ENCODE results near the gene MACROD2. TPM values are rescaled to one million over a fixed set of nuclear protein-coding genes. Genes with fewer than 3 reads are reported as not detected.

The MACROD2 gene
- total and polyA plus RNA-seq, 7 donors: 0.20 to 4.8 (median 0.87) TPM

DNA sequence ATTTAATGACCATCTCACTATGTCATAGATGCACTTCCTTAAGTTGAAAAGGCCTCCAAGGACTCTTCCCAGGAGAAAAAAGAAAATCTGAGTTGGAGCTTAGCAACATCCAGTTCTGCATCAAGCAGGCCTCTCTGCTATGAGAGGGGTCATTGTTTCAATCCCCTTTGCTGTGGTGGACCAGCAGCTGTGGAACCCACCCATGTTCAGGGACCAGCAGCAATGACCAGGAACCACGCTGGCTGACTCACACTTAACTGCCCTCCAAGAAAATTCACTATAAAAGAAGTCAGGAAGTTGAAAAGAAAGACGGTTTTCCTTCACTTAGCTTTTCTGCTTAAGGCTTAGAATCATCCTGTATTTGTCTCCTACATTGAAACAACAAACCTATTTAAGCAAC, 1404.5 kb downstream of the MACROD2 start:
- H3K27ac ChIP-seq: no peak overlapping the region
- DNase-seq (no peak), ATAC-seq (no peak)
- no peak for TF ChIP-seq CTCF (IDR thresholded peaks at IDR 0.05)
- H3K9me3 ChIP-seq: no peaks in the 10 kb centered on the region
- no peaks in the 10 kb centered on the region for H3K36me3 ChIP-seq (ENCODE audit: insufficient read depth in 1 of 2, low read depth in 1 of 2)
- intact Hi-C loops (cut with DNase I): no loop called here
- H3K27me3 ChIP-seq (ENCODE audit: insufficient read depth in 3 of 3, low read length in 2 of 3): no peaks in the 10 kb centered on the region
- no peaks in the 10 kb centered on the region for H3K4me1 ChIP-seq
- 69 to 82% (median 73%) methylated on average over 2 of the region's 2 CpGs for WGBS, 3 donors
- no peak overlapping the region for H3K4me3 ChIP-seq

- no peaks in the 10 kb centered on the region for H3K9me3 ChIP-seq
- no peaks in the 10 kb centered on the region for H3K4me1 ChIP-seq
- ATAC-seq (no peak), DNase-seq (no peak)
- no peaks in the 10 kb centered on the region for H3K27me3 ChIP-seq (ENCODE audit: insufficient read depth in 3 of 3, low read length in 2 of 3)
- no peak overlapping the region for H3K4me3 ChIP-seq
- no peak for TF ChIP-seq CTCF (IDR thresholded peaks at IDR 0.05)
- intact Hi-C loops (cut with DNase I): no loop called here
- WGBS, 3 donors: 63 to 67% (median 67%) methylated on average over 3 of the region's 3 CpGs
- H3K36me3 ChIP-seq (ENCODE audit: insufficient read depth in 1 of 2, low read depth in 1 of 2): no peaks in the 10 kb centered on the region
- H3K27ac ChIP-seq: no peak overlapping the region
Measured at GRCh38 chr20:15406072-15406471, 1410.8 kb downstream of the MACROD2 start.

- ATAC-seq: no peak
- Histone ChIP-seq H3K4me3 (no peak overlapping the region), H3K27ac (no peak overlapping the region), H3K4me1 (no peaks in the 10 kb centered on the region), H3K36me3 (ENCODE audit: insufficient read depth in 1 of 2, low read depth in 1 of 2) (no peaks in the 10 kb centered on the region), H3K27me3 (ENCODE audit: insufficient read depth in 3 of 3, low read length in 2 of 3) (no peaks in the 10 kb centered on the region), H3K9me3 (no peaks in the 10 kb centered on the region)
- whole genome bisulfite sequencing, 3 donors: 81 to 90% (median 87%) methylated on average over 3 of the region's 3 CpGs
- no peak for DNase-seq
- intact Hi-C loops (cut with DNase I): no loop called here
- TF ChIP-seq CTCF (IDR thresholded peaks at IDR 0.05): no peak
Measured at GRCh38 chr20:15411781-15412180, 1416.5 kb downstream of the MACROD2 start.

DNA sequence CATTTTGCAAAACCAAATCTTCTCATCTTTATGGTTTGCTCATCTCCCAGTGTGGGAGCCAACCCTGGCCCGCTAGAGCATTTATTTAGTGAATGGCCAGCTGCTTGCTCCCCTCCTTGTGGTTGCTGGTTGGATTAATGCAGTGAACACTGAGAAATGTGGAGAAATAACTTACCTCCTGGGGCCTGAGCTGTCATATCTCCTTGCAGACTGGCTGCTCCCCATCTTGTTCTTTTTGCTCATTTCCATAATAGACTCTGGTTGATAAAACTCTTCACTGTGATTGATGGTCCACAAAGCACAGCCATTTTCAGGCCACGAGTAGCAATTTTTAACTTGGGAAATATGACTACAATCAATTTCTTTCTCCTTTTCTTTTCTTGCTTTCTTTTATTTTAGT, 1420.6 kb downstream of the MACROD2 start:
- intact Hi-C loops (cut with DNase I): no loop called here
- H3K27me3 ChIP-seq (ENCODE audit: insufficient read depth in 3 of 3, low read length in 2 of 3): no peaks in the 10 kb centered on the region
- no peak overlapping the region for H3K4me3 ChIP-seq
- H3K9me3 ChIP-seq: no peaks in the 10 kb centered on the region
- no peak overlapping the region for H3K27ac ChIP-seq
- TF ChIP-seq CTCF (IDR thresholded peaks at IDR 0.05): no peak
- no peaks in the 10 kb centered on the region for H3K36me3 ChIP-seq (ENCODE audit: insufficient read depth in 1 of 2, low read depth in 1 of 2)
- ATAC-seq (no peak), DNase-seq (no peak)
- WGBS, 3 donors: 77 to 82% (median 78%) methylated on average over 2 of the region's 2 CpGs
- H3K4me1 ChIP-seq: no peaks in the 10 kb centered on the region

GRCh38 chr20:15419856-15420255, 1424.5 kb downstream of the MACROD2 start:
- ATAC-seq (no peak), DNase-seq (no peak)
- Histone ChIP-seq H3K9me3 (no peaks in the 10 kb centered on the region), H3K4me1 (no peaks in the 10 kb centered on the region), H3K27me3 (ENCODE audit: insufficient read depth in 3 of 3, low read length in 2 of 3) (no peaks in the 10 kb centered on the region), H3K27ac (no peak overlapping the region), H3K36me3 (ENCODE audit: insufficient read depth in 1 of 2, low read depth in 1 of 2) (no peaks in the 10 kb centered on the region), H3K4me3 (no peak overlapping the region)
- intact Hi-C loops (cut with DNase I): no loop called here
- no peak for TF ChIP-seq CTCF (IDR thresholded peaks at IDR 0.05)
- 72 to 81% (median 78%) methylated on average over 2 of the region's 2 CpGs for WGBS, 3 donors

Measured in psoas muscle (tissue), 8 donors.